ENCODE data around the gene LCA5L.
"Not testable (repeated sequence)": the region's sequence is repeated elsewhere in the genome, so short reads cannot be mapped to it uniquely, and the experiment has no call there.

LCA5L gene

DNA sequence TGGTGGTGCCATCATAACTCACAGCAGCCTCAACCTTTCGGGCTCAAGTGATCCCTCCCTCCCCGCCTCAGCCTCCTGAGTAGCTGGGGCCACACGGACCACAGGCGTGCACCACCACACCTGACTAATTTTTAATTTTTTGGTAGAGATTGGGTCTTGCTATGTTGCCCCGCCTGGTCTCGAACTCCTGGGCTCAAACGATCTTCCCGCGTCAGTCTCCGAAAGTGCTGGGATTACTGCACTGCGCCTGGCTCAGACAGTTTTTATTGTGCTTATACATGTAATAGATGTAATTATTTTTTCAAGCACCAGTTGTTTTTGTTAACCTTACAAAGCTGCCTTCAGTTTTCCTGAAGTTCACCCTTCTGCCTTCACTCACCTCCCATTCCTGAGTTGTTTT, 58.7 kb downstream of the LCA5L start:
- Histone ChIP-seq H3K4me1 (ENCODE audit: control insufficient read depth, insufficient read depth, low read length) (peaks cover 6% of the 10 kb centered on the region), H3K9ac (ENCODE audit: low read depth, low read length) (no peak overlapping the region), H3K27ac (ENCODE audit: low read depth, low read length) (peak overlapping the region; percentile 46), H3K9me3 (ENCODE audit: control insufficient read depth, insufficient read depth, low read length) (no peaks in the 10 kb centered on the region), H3K36me3 (ENCODE audit: control insufficient read depth, insufficient read depth, low read length) (peaks cover 11% of the 10 kb centered on the region), H3K27me3 (ENCODE audit: control insufficient read depth, insufficient read depth, low read length) (no peaks in the 10 kb centered on the region), H3K4me3 (ENCODE audit: low read depth, low read length) (no peak overlapping the region)

DNA sequence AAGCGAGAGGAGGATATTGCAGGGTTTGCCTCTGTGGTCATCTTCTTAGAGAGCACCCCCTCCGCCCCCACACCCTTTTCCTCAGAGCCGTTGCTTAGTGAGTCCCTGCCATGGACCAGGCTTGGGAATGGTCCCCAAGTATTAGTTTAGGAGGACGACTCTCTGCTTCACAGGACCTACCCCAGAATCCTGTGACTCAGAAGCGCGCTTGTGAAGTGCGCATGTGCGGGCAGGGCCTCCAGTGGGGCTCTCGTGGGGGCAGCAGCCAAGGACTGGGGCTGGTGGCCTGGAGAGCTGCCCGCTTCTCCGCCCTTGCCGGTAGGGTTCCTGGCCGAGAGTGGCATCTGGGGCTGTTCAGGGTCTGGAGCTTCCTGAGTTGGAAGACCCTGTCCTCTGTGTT, 59.4 kb downstream of the LCA5L start:
- Histone ChIP-seq H3K36me3 (ENCODE audit: control insufficient read depth, insufficient read depth, low read length) (peaks cover 4% of the 10 kb centered on the region; the same call in 1 of the 2 replicates), H3K9me3 (ENCODE audit: control insufficient read depth, insufficient read depth, low read length) (no peaks in the 10 kb centered on the region)

DNA sequence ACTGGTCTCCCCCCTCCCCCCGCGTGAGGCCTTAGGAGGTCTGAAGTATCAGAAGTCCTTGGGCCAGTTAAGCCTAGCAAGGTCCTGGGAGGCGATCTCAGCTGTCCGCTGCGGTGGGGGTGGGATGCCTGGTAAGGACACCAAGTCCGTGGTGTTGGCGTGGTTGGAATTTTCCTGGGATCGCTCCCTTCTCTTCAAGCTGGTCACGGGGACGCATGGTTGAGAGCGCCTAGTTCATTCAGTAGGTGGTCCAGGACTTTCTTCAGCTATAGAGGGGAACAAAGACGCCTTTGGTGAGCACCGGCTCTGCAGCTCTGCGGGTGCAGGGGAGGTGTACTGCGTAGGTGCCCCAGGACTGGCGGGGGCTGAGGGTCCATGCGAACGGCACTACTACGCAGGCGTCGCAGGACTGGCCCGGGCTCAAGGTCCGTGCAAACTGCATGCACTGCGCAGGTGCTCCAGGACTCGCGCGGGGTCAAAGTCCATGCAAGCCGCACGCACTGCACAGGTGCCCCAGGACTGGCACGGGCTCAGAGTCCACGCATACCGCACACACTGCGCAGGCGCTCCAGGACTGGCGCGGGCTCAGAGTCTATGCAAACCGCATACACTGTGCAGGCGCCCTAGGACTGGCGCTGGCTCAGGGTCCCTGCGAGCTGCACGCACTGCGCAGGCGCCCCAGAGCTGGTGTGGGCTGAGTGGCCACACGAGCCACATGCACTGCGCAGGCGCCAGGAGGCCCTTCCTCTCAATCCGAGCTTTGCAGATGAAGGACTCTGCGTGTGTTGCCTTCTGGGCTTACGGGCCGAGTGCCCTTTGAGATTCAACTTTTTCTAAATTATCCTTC, 60.1 kb downstream of the LCA5L start:
- Histone ChIP-seq H3K27me3 (ENCODE audit: control insufficient read depth, insufficient read depth, low read length) (no peaks in the 10 kb centered on the region), H3K36me3 (ENCODE audit: control insufficient read depth, insufficient read depth, low read length) (no peaks in the 10 kb centered on the region), H3K9me3 (ENCODE audit: control insufficient read depth, insufficient read depth, low read length) (no peaks in the 10 kb centered on the region), H3K9ac (ENCODE audit: low read depth, low read length) (no peak overlapping the region), H3K4me3 (ENCODE audit: low read depth, low read length) (no peak overlapping the region), H3K4me1 (ENCODE audit: control insufficient read depth, insufficient read depth, low read length) (peaks cover 6% of the 10 kb centered on the region), H3K27ac (ENCODE audit: low read depth, low read length) (no peak overlapping the region)

More for the DNA sequence above, 59.4 kb downstream of the LCA5L start:
- peaks cover 6% of the 10 kb centered on the region for H3K4me1 ChIP-seq (ENCODE audit: control insufficient read depth, insufficient read depth, low read length)
- H3K27ac ChIP-seq (ENCODE audit: low read depth, low read length) = no peak overlapping the region
- no peak overlapping the region for H3K4me3 ChIP-seq (ENCODE audit: low read depth, low read length)
- H3K9ac ChIP-seq (ENCODE audit: low read depth, low read length) = no peak overlapping the region
- H3K27me3 ChIP-seq (ENCODE audit: control insufficient read depth, insufficient read depth, low read length) = no peaks in the 10 kb centered on the region

DNA sequence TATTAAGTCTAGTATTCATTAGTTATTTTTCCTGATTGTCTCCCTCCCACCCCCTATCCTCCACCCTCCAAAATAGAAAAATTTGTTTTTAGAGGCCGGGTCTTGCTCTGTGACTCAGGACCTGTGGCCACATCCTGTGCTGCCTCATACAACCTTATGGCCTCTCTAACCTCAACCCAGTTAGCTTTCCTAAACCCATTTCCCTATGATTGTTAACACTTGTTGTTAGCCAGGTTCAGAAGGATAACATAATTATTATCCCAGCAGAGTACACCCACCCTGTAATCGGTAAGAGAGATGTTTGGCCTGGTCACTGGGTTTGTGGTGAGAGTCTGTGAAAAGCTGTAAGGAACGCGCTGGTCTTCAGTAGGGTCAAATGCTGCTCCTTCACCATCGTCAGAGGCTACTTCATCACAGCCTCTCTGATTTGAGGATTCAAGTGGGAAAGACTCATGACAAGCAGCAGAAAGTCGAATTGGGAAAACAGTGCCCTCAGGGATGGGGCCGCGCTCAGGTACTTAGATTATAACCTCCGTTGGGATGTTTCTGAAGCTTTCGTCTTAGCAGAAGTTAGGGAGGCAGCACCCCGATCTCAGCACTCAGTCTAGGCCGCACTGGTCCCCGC, 60.8 kb downstream of the LCA5L start:
- Histone ChIP-seq H3K9me3 (ENCODE audit: control insufficient read depth, insufficient read depth, low read length) (no peaks in the 10 kb centered on the region), H3K4me3 (ENCODE audit: low read depth, low read length) (no peak overlapping the region), H3K9ac (ENCODE audit: low read depth, low read length) (no peak overlapping the region), H3K36me3 (ENCODE audit: control insufficient read depth, insufficient read depth, low read length) (no peaks in the 10 kb centered on the region), H3K27ac (ENCODE audit: low read depth, low read length) (no peak overlapping the region), H3K27me3 (ENCODE audit: control insufficient read depth, insufficient read depth, low read length) (no peaks in the 10 kb centered on the region), H3K4me1 (ENCODE audit: control insufficient read depth, insufficient read depth, low read length) (peaks cover 8% of the 10 kb centered on the region)

DNA sequence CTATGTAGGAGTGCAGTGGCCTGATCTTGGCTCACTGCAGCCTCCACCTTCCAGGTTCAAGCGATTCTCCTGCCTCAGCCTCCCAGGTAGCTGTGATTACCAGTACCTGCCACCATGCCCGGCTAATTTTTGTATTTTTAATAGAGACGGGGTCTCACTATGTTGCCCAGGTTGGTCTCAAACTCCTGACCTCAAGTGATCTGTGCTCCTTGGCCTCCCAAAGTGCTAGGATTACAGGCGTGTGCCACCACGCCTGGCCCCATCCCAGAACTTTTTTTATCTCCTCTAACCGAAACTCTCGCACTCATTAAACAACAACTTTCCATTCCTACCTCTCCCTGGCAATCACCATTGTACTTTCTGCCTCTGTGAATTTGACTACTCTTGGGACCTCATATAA, 63.5 kb downstream of the LCA5L start:
- H3K4me1 ChIP-seq (ENCODE audit: control insufficient read depth, insufficient read depth, low read length); H3K9me3 ChIP-seq (ENCODE audit: control insufficient read depth, insufficient read depth, low read length); H3K4me3 ChIP-seq (ENCODE audit: low read depth, low read length); H3K36me3 ChIP-seq (ENCODE audit: control insufficient read depth, insufficient read depth, low read length); H3K27ac ChIP-seq (ENCODE audit: low read depth, low read length); H3K9ac ChIP-seq (ENCODE audit: low read depth, low read length); H3K27me3 ChIP-seq (ENCODE audit: control insufficient read depth, insufficient read depth, low read length): not testable (repeated sequence)

DNA sequence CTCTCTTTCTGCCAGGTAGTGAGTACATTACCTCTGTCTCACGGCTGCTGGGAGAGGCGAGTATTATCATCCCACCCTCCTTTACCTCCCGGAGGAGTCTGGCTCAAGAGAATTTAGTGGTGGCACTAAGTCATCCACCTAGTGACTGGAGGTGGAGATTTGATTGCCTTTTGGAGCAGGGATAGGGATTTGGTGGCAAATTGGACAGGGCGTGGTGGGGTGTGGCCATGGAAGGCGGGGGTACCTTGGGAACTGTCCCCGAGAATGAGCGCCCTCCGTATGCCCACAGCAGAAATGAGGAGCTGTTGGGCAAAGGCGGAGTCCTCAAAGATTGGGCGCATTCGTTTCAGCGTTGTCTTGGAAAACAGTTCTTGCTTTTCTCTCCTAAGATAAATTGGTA, 64.6 kb downstream of the LCA5L start:
- Histone ChIP-seq H3K4me3 (ENCODE audit: low read depth, low read length) (peak overlapping the region; percentile 96), H3K27me3 (ENCODE audit: control insufficient read depth, insufficient read depth, low read length) (no peaks in the 10 kb centered on the region), H3K9ac (ENCODE audit: low read depth, low read length) (no peak overlapping the region), H3K27ac (ENCODE audit: low read depth, low read length) (peak overlapping the region; percentile 89), H3K36me3 (ENCODE audit: control insufficient read depth, insufficient read depth, low read length) (no peaks in the 10 kb centered on the region), H3K4me1 (ENCODE audit: control insufficient read depth, insufficient read depth, low read length) (peaks cover 5% of the 10 kb centered on the region; the same call in 1 of the 2 replicates), H3K9me3 (ENCODE audit: control insufficient read depth, insufficient read depth, low read length) (no peaks in the 10 kb centered on the region)

DNA sequence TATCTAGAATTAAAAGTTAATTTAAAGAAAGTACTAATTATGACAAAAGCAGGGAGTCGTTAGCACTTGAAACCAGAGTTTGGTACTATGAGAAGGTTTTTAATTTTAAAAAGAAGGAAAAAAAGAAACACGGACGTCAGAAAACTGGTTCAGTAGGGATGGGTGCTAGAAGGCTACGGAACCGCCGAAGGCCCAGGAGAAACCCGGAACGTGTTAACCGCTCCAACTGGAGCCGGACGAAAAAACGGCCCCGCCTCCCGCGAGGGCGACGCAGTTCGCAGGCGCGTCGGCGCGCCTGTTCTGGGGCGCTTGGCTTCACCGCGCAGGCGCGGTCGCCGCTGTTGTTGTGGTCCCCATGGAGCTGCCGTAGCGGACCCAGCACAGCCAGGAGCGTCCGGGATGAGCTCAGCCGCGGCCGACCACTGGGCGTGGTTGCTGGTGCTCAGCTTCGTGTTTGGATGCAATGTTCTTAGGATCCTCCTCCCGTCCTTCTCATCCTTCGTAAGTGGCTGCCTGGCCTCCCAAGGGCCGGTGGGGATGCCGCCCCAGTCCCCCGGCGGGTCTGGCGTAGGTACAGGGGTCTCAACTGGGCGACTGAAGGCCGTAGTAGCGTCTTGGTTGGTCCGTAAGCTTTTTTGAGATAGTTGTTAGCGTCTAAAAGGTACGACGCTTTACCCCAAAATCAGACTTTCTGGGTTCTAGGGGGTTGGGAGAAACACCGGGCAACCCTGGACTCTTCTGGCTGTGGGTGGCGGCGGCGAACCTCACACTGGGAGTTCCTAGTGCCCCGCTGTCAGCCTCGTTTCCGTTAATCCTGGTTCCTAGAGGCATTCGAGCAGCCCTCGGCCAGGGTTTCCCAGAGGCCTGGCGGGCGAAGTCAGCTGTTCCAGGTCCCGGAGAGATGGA, 65.3 kb downstream of the LCA5L start:
- peak overlapping the region; percentile 89 for H3K27ac ChIP-seq (ENCODE audit: low read depth, low read length)
- no peaks in the 10 kb centered on the region for H3K36me3 ChIP-seq (ENCODE audit: control insufficient read depth, insufficient read depth, low read length)
- no peaks in the 10 kb centered on the region for H3K9me3 ChIP-seq (ENCODE audit: control insufficient read depth, insufficient read depth, low read length)
- peak overlapping the region; percentile 53 for H3K9ac ChIP-seq (ENCODE audit: low read depth, low read length)
- H3K27me3 ChIP-seq (ENCODE audit: control insufficient read depth, insufficient read depth, low read length) = no peaks in the 10 kb centered on the region
- peaks cover 5% of the 10 kb centered on the region; the same call in 1 of the 2 replicates for H3K4me1 ChIP-seq (ENCODE audit: control insufficient read depth, insufficient read depth, low read length)
- H3K4me3 ChIP-seq (ENCODE audit: low read depth, low read length) = peak overlapping the region; percentile 96

DNA sequence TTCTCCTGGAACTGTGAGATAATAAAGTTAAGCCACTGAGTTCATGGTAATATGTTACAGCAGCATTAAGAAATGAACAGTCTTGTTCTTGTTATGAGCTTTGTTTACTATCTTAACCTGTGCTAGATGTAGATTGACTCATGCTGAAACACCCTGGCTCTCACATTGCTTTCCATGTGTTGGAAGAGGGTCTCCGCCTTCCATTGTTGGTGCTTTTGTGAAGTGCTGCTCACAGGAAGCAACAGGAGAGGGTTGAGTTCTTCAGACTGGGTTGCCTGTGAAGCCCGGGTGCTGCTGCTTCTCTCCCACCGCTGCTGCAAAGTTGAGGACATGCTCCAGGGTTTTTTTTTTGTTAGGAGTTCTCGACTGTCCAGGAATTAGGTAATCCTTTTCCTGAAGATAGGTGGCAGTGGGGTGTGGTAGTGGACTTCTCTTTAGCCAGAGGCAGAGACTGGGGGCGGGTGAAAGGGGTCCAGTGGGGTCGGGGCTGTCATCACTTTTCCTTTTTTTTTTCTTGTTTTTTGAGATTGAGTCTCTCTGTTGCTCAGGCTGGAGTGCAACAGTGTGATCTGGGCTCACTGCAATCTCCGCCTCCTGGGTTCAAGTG, 68.0 kb downstream of the LCA5L start:
- Histone ChIP-seq H3K27me3 (ENCODE audit: control insufficient read depth, insufficient read depth, low read length) (no peaks in the 10 kb centered on the region), H3K9me3 (ENCODE audit: control insufficient read depth, insufficient read depth, low read length) (no peaks in the 10 kb centered on the region), H3K27ac (ENCODE audit: low read depth, low read length) (no peak overlapping the region), H3K9ac (ENCODE audit: low read depth, low read length) (no peak overlapping the region), H3K36me3 (ENCODE audit: control insufficient read depth, insufficient read depth, low read length) (no peaks in the 10 kb centered on the region), H3K4me3 (ENCODE audit: low read depth, low read length) (no peak overlapping the region), H3K4me1 (ENCODE audit: control insufficient read depth, insufficient read depth, low read length) (peaks cover 5% of the 10 kb centered on the region)

DNA sequence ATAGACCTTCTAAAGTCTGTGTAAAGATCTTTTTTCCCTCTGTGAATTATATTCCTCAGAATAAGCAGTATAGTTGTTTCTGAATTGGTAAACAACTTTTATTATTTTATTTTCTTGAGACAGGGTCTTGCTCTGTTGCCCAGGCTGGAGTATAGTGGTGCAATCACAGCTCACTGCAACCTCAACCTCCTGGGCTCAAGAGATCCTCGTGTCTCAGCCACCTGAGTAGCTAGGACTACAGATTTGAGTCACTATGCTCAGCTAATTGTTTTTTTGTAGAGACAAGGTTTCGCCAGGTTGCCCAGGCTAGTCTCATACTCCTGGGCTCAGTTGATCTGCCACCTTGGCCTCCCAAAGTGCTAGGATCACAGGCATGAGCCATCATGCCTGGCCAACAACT, 70.1 kb downstream of the LCA5L start:
- H3K4me1 ChIP-seq (ENCODE audit: control insufficient read depth, insufficient read depth, low read length) = peaks cover 5% of the 10 kb centered on the region
- H3K9ac ChIP-seq (ENCODE audit: low read depth, low read length) = no peak overlapping the region
- H3K27me3 ChIP-seq (ENCODE audit: control insufficient read depth, insufficient read depth, low read length) = no peaks in the 10 kb centered on the region
- H3K27ac ChIP-seq (ENCODE audit: low read depth, low read length) = no peak overlapping the region
- no peak overlapping the region for H3K4me3 ChIP-seq (ENCODE audit: low read depth, low read length)
- no peaks in the 10 kb centered on the region for H3K36me3 ChIP-seq (ENCODE audit: control insufficient read depth, insufficient read depth, low read length)
- no peaks in the 10 kb centered on the region for H3K9me3 ChIP-seq (ENCODE audit: control insufficient read depth, insufficient read depth, low read length)

DNA sequence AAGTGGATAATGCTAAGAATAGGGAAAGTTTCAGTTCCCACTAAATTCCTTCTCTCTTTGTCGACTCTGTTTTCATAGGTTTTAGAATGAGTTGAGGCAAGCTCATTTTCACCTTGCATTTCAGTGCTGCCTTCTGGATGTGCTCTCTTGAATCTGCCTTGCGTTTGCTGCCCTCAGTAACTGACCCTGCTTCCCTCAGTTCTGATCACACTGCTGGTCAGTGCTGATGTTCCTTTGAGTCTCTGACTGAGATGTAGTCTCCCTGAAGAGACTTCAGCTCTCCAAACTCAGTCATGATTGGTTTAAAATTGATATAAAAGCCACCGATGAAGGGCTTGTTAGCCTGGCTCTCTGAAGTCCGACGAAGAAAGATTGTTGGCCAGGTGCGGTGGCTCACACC, 71.5 kb downstream of the LCA5L start:
- H3K4me3 ChIP-seq (ENCODE audit: low read depth, low read length) = no peak overlapping the region
- no peaks in the 10 kb centered on the region for H3K36me3 ChIP-seq (ENCODE audit: control insufficient read depth, insufficient read depth, low read length)
- no peaks in the 10 kb centered on the region for H3K27me3 ChIP-seq (ENCODE audit: control insufficient read depth, insufficient read depth, low read length)
- H3K27ac ChIP-seq (ENCODE audit: low read depth, low read length) = no peak overlapping the region
- H3K9me3 ChIP-seq (ENCODE audit: control insufficient read depth, insufficient read depth, low read length) = no peaks in the 10 kb centered on the region
- no peaks in the 10 kb centered on the region; the same call in 1 of the 2 replicates for H3K4me1 ChIP-seq (ENCODE audit: control insufficient read depth, insufficient read depth, low read length)
- no peak overlapping the region for H3K9ac ChIP-seq (ENCODE audit: low read depth, low read length)

All from HUES48 (cell line).